Measurements from ENCODE around the gene IVD. TPM values are rescaled to one million over a fixed set of nuclear protein-coding genes. Genes with fewer than 3 reads are reported as not detected.

IVD gene
- total and polyA plus RNA-seq, 9 of the 15 experiments (the other 6 are each of a cell fraction or from before 2014, with no cell fraction given) = 0.15 to 4.5 (median 2.4) TPM

GRCh38 chr15:40439461-40439959, 33.9 kb downstream of the IVD start (continued):
- TF ChIP-seq MAZ (CRISPR knock-in tag; conservative IDR thresholded peaks at IDR 0.05 in 1 of 2, IDR thresholded peaks at IDR 0.05 in 1 of 2) = 0 out of 4 replicates have a peak, but pooled peaks of 1 of the 2 experiments have one; percentile 10
- TF ChIP-seq POLR2G (IDR thresholded peaks at IDR 0.05; ENCODE audit: low read depth, low read length) = peak; percentile 63; the same call in 1 of the 2 replicates
- TF ChIP-seq ZC3H4 (CRISPR knock-in tag; IDR thresholded peaks at IDR 0.05; ENCODE audit: borderline replicate concordance) = peak; percentile 82; the same call in 1 of the 2 replicates
- TF ChIP-seq ARNT (IDR thresholded peaks at IDR 0.05) = no peak
- TF ChIP-seq NFRKB (IDR thresholded peaks at IDR 0.05; ENCODE audit: low read depth) = 0 out of 2 replicates have a peak, but pooled peaks have one; percentile 34
- peak; percentile 36 to 45; a peak in 2 of 4 replicates for TF ChIP-seq NRF1 (conservative IDR thresholded peaks at IDR 0.05 in 1 of 2, IDR thresholded peaks at IDR 0.05 in 1 of 2)
- TF ChIP-seq MEIS2 (IDR thresholded peaks at IDR 0.05; ENCODE audit: partially characterized antibody) = no peak
- peak; percentile 61; the same call in 1 of the 2 replicates for TF ChIP-seq ZNF592 (IDR thresholded peaks at IDR 0.05)
- TF ChIP-seq TEAD2 (tag; IDR thresholded peaks at IDR 0.05) = no peak
- no peak for TF ChIP-seq ZNF165 (CRISPR knock-in tag; IDR thresholded peaks at IDR 0.05; ENCODE audit: borderline replicate concordance)
- TF ChIP-seq KDM5B (IDR thresholded peaks at IDR 0.05; ENCODE audit: insufficient replicate concordance, low read depth, low read length) = peak; percentile 5
- TF ChIP-seq C11orf30 (IDR thresholded peaks at IDR 0.05; ENCODE audit: low read depth) = peak; percentile 77
- TF ChIP-seq TRIM24 (IDR thresholded peaks at IDR 0.05) = no peak
- no peak for TF ChIP-seq SIN3B (IDR thresholded peaks at IDR 0.05; ENCODE audit: low read depth)
- no peak for TF ChIP-seq DACH1 (IDR thresholded peaks at IDR 0.05; ENCODE audit: partially characterized antibody)
- TF ChIP-seq NFIX (CRISPR knock-in tag; IDR thresholded peaks at IDR 0.05; ENCODE audit: low read depth) = no peak
- no peak for TF ChIP-seq NCOA4 (IDR thresholded peaks at IDR 0.05; ENCODE audit: partially characterized antibody)
